Psoas muscle (tissue), 8 donors: ENCODE data around the gene UROC1. TPM values are rescaled to one million over a fixed set of nuclear protein-coding genes. Genes with fewer than 3 reads are reported as not detected.

Experiments used
- ATAC-seq, 4 donors: fragments of 200-7000 bp; cut with Tn5 transposase; one replicate each; pipeline ENCODE4 v1.9.1; 2020; ENCODE audit warnings: moderate library complexity in 3 of 4, mild to moderate bottlenecking in 2 of 4
- DNase-seq, 2 donors: peaks; one replicate each; pipeline ENCODE4 v3.0.0-alpha.2; 2020
- H3K27ac ChIP-seq: fragments of 200-600 bp; one replicate; pipeline ENCODE4 v1.8.0; 2022
- H3K27me3 ChIP-seq, 3 donors: fragments of 200-600 bp in 1 of 3; one replicate each; pipeline versions ENCODE4 v1.6.1 to v1.8.0; 2013 to 2022; ENCODE audit warnings: low read length in 2 of 3, mild to moderate bottlenecking in 2 of 3, moderate library complexity in 1 of 3; ENCODE audit not compliant: insufficient read depth in 3 of 3
- H3K36me3 ChIP-seq, 2 donors: fragments of 200-600 bp in 1 of 2; one replicate each; pipeline versions ENCODE4 v1.6.1 to v1.8.0; 2013 to 2022; ENCODE audit warnings: low read depth in 1 of 2, mild to moderate bottlenecking in 1 of 2, moderate library complexity in 1 of 2; ENCODE audit not compliant: insufficient read depth in 1 of 2
- H3K4me1 ChIP-seq: fragments of 200-600 bp; one replicate; pipeline ENCODE4 v1.8.0; 2022
- H3K4me3 ChIP-seq: fragments of 200-600 bp; one replicate; pipeline ENCODE4 v1.8.0; 2022; ENCODE audit warnings: mild to moderate bottlenecking
- H3K9me3 ChIP-seq: fragments of 200-600 bp; one replicate; pipeline ENCODE4 v1.8.0; 2022
- CTCF ChIP-seq: fragments of 200-600 bp; IDR thresholded peaks from one replicate; pipeline ENCODE4 v1.8.0; 2022; ENCODE audit warnings: antibody characterized with exemption
- WGBS, 3 donors: extraction: QIAGEN DNeasy Blood & Tissue Kit; methylation state at CpG; one replicate each; pipeline versions ENCODE4 v1.1.6 to v1.1.7; 2013; 5-methylcytosine and 5-hydroxymethylcytosine counted together
- intact Hi-C, 2 donors: fragments of 100-400 bp; cut with DNase I; formaldehyde crosslinking; loops; one replicate each; pipeline versions ENCODE4 v1.11.0 to v1.14.2; 2022
- polyA plus RNA-seq, 3 donors: library from polyadenylated mRNA; stranded (reverse); fragments of 200-250 nt; gene quantifications; one replicate each; pipeline ENCODE4 v1.2.3, GENCODE V29; 2013
- total RNA-seq, 4 donors: library from RNA; stranded (reverse); fragmentation: NEBNext Ultra II Directional in 2 of 4; extraction: Animal tissue kit (Norgen Biotek cat#: 25700) in 2 of 4; gene quantifications; one replicate each; pipeline versions ENCODE4 v1.2.1 to v1.2.4, GENCODE V29; 2021 to 2023
- donor health status: healthy with polysubstance abuse.
- donor health status: DM: no; HTN: no; CAD: no; lungs with moderate emphysema.
- donor health status: Bipolar disorder and iron deficiency.
- donor health status: healthy.
- donor health status: DM: yes; HTN: yes; CAD: no.
- donor health status: DM: no; HTN: no; CAD: no.
- donor health status: DM: no; HTN: no; CAD: no.
- donor health status: DM: yes; HTN: yes; CAD: no.

Gene UROC1
- total and polyA plus RNA-seq, 7 donors: 0.03 to 0.13 (median 0.08) TPM; not detected in 4

- 62 to 76% (median 67%) methylated on average over 5 of the region's 5 CpGs for WGBS, 3 donors
Measured at GRCh38 chr3:126480206-126480605, 37.4 kb downstream of the UROC1 start.

GRCh38 chr3:126479642-126480041, 37.9 kb downstream of the UROC1 start:
- TF ChIP-seq CTCF: no peak
- H3K27ac ChIP-seq: no peak overlapping the region
- no peaks in the 10 kb centered on the region for H3K27me3 ChIP-seq
- ATAC-seq: no peak
- no peaks in the 10 kb centered on the region for H3K36me3 ChIP-seq
- no peak overlapping the region for H3K4me3 ChIP-seq
- no peaks in the 10 kb centered on the region for H3K9me3 ChIP-seq
- WGBS, 3 donors: 44 to 76% (median 71%) methylated on average over 1 of the region's 1 CpG
- intact Hi-C loops: loop anchor here in 1 of 2 donors (10.0 kb wide), 2 partner anchors 125 to 215 kb away; partner anchors contain the start of gene KLF15
- peaks cover 10% of the 10 kb centered on the region for H3K4me1 ChIP-seq
- peak in 1 of 2 donors; percentile 30 for DNase-seq

More at GRCh38 chr3:126480206-126480605, 37.4 kb downstream of the UROC1 start:
- Histone ChIP-seq H3K27me3 (no peaks in the 10 kb centered on the region), H3K27ac (no peak overlapping the region), H3K36me3 (no peaks in the 10 kb centered on the region), H3K4me3 (no peak overlapping the region), H3K4me1 (peaks cover 13% of the 10 kb centered on the region), H3K9me3 (no peaks in the 10 kb centered on the region)
- no peak for TF ChIP-seq CTCF
- intact Hi-C loops: no loop called here
- DNase-seq: peak in 1 of 2 donors; percentile 37
- ATAC-seq: no peak

- Histone ChIP-seq H3K36me3 (no peaks in the 10 kb centered on the region), H3K4me1 (peaks cover 14% of the 10 kb centered on the region), H3K9me3 (no peaks in the 10 kb centered on the region), H3K4me3 (no peak overlapping the region), H3K27ac (no peak overlapping the region), H3K27me3 (no peaks in the 10 kb centered on the region)
- TF ChIP-seq CTCF: no peak
- intact Hi-C loops: loop anchor here in 1 of 2 donors (10.0 kb wide), 2 partner anchors 124 to 214 kb away; partner anchors contain the start of gene KLF15
- ATAC-seq (no peak), DNase-seq (peak in 1 of 2 donors; percentile 32)
- 96% methylated on average over 14 of the region's 14 CpGs for WGBS, 3 donors
Measured at GRCh38 chr3:126478581-126479310, 38.8 kb downstream of the UROC1 start.

- Histone ChIP-seq H3K36me3 (peaks cover 0 to 6% of the 10 kb centered on the region in 2 donors), H3K4me3 (no peak overlapping the region), H3K9me3 (no peaks in the 10 kb centered on the region), H3K27ac (no peak overlapping the region), H3K27me3 (no peaks in the 10 kb centered on the region), H3K4me1 (peaks cover 28% of the 10 kb centered on the region)
- DNase-seq: no peak
- no peak for TF ChIP-seq CTCF
- no peak for ATAC-seq
- intact Hi-C loops: loop anchor here in 1 of 2 donors (10.0 kb wide), 2 partner anchors 122 to 212 kb away; partner anchors contain the start of gene KLF15
- WGBS, 3 donors: 40 to 53% (median 43%) methylated on average over 4 of the region's 4 CpGs
Measured at GRCh38 chr3:126477061-126477380, 40.6 kb downstream of the UROC1 start.
